Measurements from ENCODE around the gene SH3PXD2A.

- no peak for TF ChIP-seq CTCF (IDR thresholded peaks at IDR 0.05; ENCODE audit: borderline replicate concordance, extremely low read depth, low read length, poor library complexity, severe bottlenecking)
- no peak for TF ChIP-seq EZH2 (IDR thresholded peaks at IDR 0.05; ENCODE audit: borderline replicate concordance, low read depth, low read length, severe bottlenecking)
Measured at GRCh38 chr10:103663802-103664201, 191.6 kb downstream of the SH3PXD2A start.

All from DND-41 (cell line).